Endometrial microvascular endothelial cells (primary cell): Measurements from ENCODE around the gene IVNS1ABP. TPM values are rescaled to one million over a fixed set of nuclear protein-coding genes. Genes with fewer than 3 reads are reported as not detected.
"Not testable (repeated sequence)": the region's sequence is repeated elsewhere in the genome, so short reads cannot be mapped to it uniquely, and the experiment has no call there.

Experiments
- in situ Hi-C: cut with HindIII; loops from 2 replicates; pipeline ENCODE4 v1.10.0; 2017; ENCODE audit warnings: low sequenced_read_pairs, low pct_unique_long_range_greater_than_20kb; ENCODE audit errors: inconsistent ontology term
- total RNA-seq: library from RNA; depleted of rRNA; stranded (reverse); fragments of >200 nt; gene quantifications from one replicate; pipeline ENCODE4 v1.2.3, GENCODE V29; 2015; ENCODE audit errors: inconsistent ontology term

The IVNS1ABP gene
- total RNA-seq, 1 donor from 2014 or later: 46.1 TPM

- in situ Hi-C loops: no loop called here
Observed at GRCh38 chr1:185265314-185265713, 51.7 kb downstream of the IVNS1ABP start.

GRCh38 chr1:185263780-185264179 lies 53.3 kb downstream of the IVNS1ABP start:
- in situ Hi-C loops: no loop called here

- in situ Hi-C loops: no loop called here
Observed at GRCh38 chr1:185263292-185263691, 53.8 kb downstream of the IVNS1ABP start.

GRCh38 chr1:185262151-185262550 lies 54.9 kb downstream of the IVNS1ABP start:
- in situ Hi-C loops: no loop called here

- in situ Hi-C loops: no loop called here
Observed at GRCh38 chr1:185260611-185261010, 56.4 kb downstream of the IVNS1ABP start.

GRCh38 chr1:185258676-185259075 lies 58.4 kb downstream of the IVNS1ABP start:
- in situ Hi-C loops: no loop called here

- in situ Hi-C loops: no loop called here
Observed at GRCh38 chr1:185257950-185258208, 59.2 kb downstream of the IVNS1ABP start.

GRCh38 chr1:185257116-185257949 lies 59.7 kb downstream of the IVNS1ABP start:
- in situ Hi-C loops: not testable (repeated sequence)

- in situ Hi-C loops: not testable (repeated sequence)
Observed at GRCh38 chr1:185255595-185255994, 61.4 kb downstream of the IVNS1ABP start.

GRCh38 chr1:185252404-185252803 lies 64.6 kb downstream of the IVNS1ABP start:
- in situ Hi-C loops: not testable (repeated sequence)

GRCh38 chr1:185251928-185252327 lies 65.1 kb downstream of the IVNS1ABP start:
- in situ Hi-C loops: not testable (repeated sequence)

- in situ Hi-C loops: no loop called here
Observed at GRCh38 chr1:185250063-185250462, 67.0 kb downstream of the IVNS1ABP start.

- in situ Hi-C loops: no loop called here
Observed at GRCh38 chr1:185249563-185249962, 67.5 kb downstream of the IVNS1ABP start.

Other genes starting within 250 kb of the IVNS1ABP start
- 34.7 TPM for gene TRMT1L, start 160.3 kb downstream of the IVNS1ABP start, total RNA-seq
- gene SWT1, start 160.1 kb downstream of the IVNS1ABP start, total RNA-seq: 4.6 TPM